IMR-90 (cell line): ENCODE data around the gene BLOC1S5. TPM values are rescaled to one million over a fixed set of nuclear protein-coding genes. Genes with fewer than 3 reads are reported as not detected.

Experiments
- ATAC-seq: fragments of 200-7000 bp; cut with Tn5 transposase; 2 replicates; pipeline ENCODE4 v1.9.1; 2020; ENCODE audit warnings: low read depth, mild to moderate bottlenecking, moderate library complexity
- BruUV-seq: library from RNA; stranded (reverse); fragments of 400-500 nt; replicated peaks from 2 replicates; lab custom pipeline; 2021; lab: Mats Ljungman, UMichigan
- CTCF ChIA-PET: fragments of 300-600 bp; formaldehyde crosslinking; extraction: SDS; loops from one replicate; lab custom pipeline; 2021; ENCODE audit warnings: antibody characterized with exemption; lab: Yijun Ruan, JAX
- POLR2A ChIA-PET: fragments of 300-600 bp; sonication (Branson Sonifier 250); formaldehyde crosslinking; loops from one replicate; lab custom pipeline; 2022; ENCODE audit warnings: antibody characterized with exemption; ENCODE audit not compliant: unreplicated experiment; lab: Charles Lee
- DNase-seq: peaks from one replicate; pipeline ENCODE4 v3.0.0; 2013
- H2AFZ ChIP-seq: replicated peaks from 2 replicates; pipeline ENCODE3; 2013; ENCODE audit warnings: low read length, mild to moderate bottlenecking; ENCODE audit not compliant: poor library complexity
- H2AK5ac ChIP-seq: 2 replicates; pipeline ENCODE4 v1.6.1; 2013; ENCODE audit warnings: low read depth, low read length, inconsistent platforms
- H2AK9ac ChIP-seq: replicated peaks from 2 replicates; pipeline ENCODE3; 2013; ENCODE audit warnings: mild to moderate bottlenecking, low read depth, low read length, moderate library complexity; ENCODE audit not compliant: poor library complexity
- H2BK120ac ChIP-seq: 2 replicates; pipeline ENCODE4 v1.6.1; 2013; ENCODE audit warnings: low read depth, low read length, inconsistent platforms
- H2BK15ac ChIP-seq: 3 replicates; pipeline ENCODE4 v1.6.1; 2013; ENCODE audit warnings: low read depth, low read length, inconsistent platforms
- H2BK20ac ChIP-seq: 2 replicates; pipeline ENCODE4 v1.6.1; 2013; ENCODE audit warnings: low read depth, mild to moderate bottlenecking, inconsistent platforms, low read length, moderate library complexity
- H2BK5ac ChIP-seq: 2 replicates; pipeline ENCODE4 v1.6.1; 2013; ENCODE audit warnings: mild to moderate bottlenecking, low read depth, low read length, inconsistent platforms; ENCODE audit not compliant: poor library complexity, severe bottlenecking
- H3K14ac ChIP-seq: replicated peaks from 2 replicates; pipeline ENCODE4 v1.6.1; 2013; ENCODE audit warnings: low read depth, low read length, inconsistent platforms
- H3K18ac ChIP-seq: 2 replicates; pipeline ENCODE4 v1.6.1; 2013; ENCODE audit warnings: low read depth, low read length, control low read depth
- H3K23ac ChIP-seq: 2 replicates; pipeline ENCODE4 v1.6.1; 2013; ENCODE audit warnings: low read depth, low read length, inconsistent platforms
- H3K27ac ChIP-seq: 2 replicates; pipeline ENCODE4 v1.5.1; 2013; ENCODE audit warnings: mild to moderate bottlenecking, control low read depth, low read length; ENCODE audit not compliant: insufficient read depth
- H3K27me3 ChIP-seq: 2 replicates; pipeline ENCODE4 v1.6.1; 2013; ENCODE audit warnings: low read length; ENCODE audit not compliant: control insufficient read depth, insufficient read depth
- H3K36me3 ChIP-seq: 2 replicates; pipeline ENCODE4 v1.6.1; 2013; ENCODE audit warnings: low read length, mixed read lengths; ENCODE audit not compliant: control insufficient read depth, insufficient read depth
- H3K4ac ChIP-seq: 2 replicates; pipeline ENCODE4 v1.6.1; 2013; ENCODE audit warnings: low read depth, low read length, inconsistent platforms
- H3K4me1 ChIP-seq: 2 replicates; pipeline ENCODE4 v1.6.1; 2013; ENCODE audit warnings: low read length, mixed read lengths; ENCODE audit not compliant: control insufficient read depth, insufficient read depth
- H3K4me2 ChIP-seq: 2 replicates; pipeline ENCODE4 v1.6.1; 2013; ENCODE audit warnings: low read depth, mild to moderate bottlenecking, control low read depth, low read length, moderate library complexity
- H3K4me3 ChIP-seq: 2 replicates; pipeline ENCODE4 v1.5.1; 2013; ENCODE audit warnings: low read depth, mild to moderate bottlenecking, control low read depth, low read length, moderate library complexity; ENCODE audit not compliant: insufficient read depth
- H3K56ac ChIP-seq: 2 replicates; pipeline ENCODE4 v1.6.1; 2013; ENCODE audit warnings: low read length, inconsistent platforms; ENCODE audit not compliant: insufficient read depth; ENCODE audit errors: extremely low read depth
- H3K79me1 ChIP-seq, 2 experiments: 2 replicates each; pipeline ENCODE4 v1.6.1; 2013; ENCODE audit warnings: low read length in 2 of 2, inconsistent platforms in 1 of 2, low read depth in 1 of 2
- H3K9ac ChIP-seq: 2 replicates; pipeline ENCODE4 v1.6.1; 2013; ENCODE audit warnings: low read depth, low read length, control low read depth
- H3K9me1 ChIP-seq: 2 replicates; pipeline ENCODE4 v1.6.1; 2013; ENCODE audit warnings: low read length, inconsistent platforms; ENCODE audit not compliant: insufficient read depth
- H3K9me3 ChIP-seq: 2 replicates; pipeline ENCODE4 v1.6.1; 2013; ENCODE audit warnings: low read length; ENCODE audit not compliant: control insufficient read depth, insufficient read depth
- H4K20me1 ChIP-seq: 2 replicates; pipeline ENCODE4 v1.6.1; 2013; ENCODE audit warnings: low read length, inconsistent platforms; ENCODE audit not compliant: insufficient read depth
- H4K5ac ChIP-seq: 2 replicates; pipeline ENCODE4 v1.6.1; 2013; ENCODE audit warnings: mild to moderate bottlenecking, low read depth, low read length, control low read depth
- H4K8ac ChIP-seq, 2 experiments: 2 replicates each; pipeline ENCODE4 v1.6.1; 2013; ENCODE audit warnings: low read depth in 2 of 2, low read length in 2 of 2, control low read depth in 1 of 2, inconsistent platforms in 1 of 2
- H4K91ac ChIP-seq: 2 replicates; pipeline ENCODE4 v1.6.1; 2013; ENCODE audit warnings: low read depth, low read length, inconsistent platforms; ENCODE audit not compliant: insufficient read depth
- BHLHE40 ChIP-seq: fragments of 150-350 bp; IDR thresholded peaks from 2 replicates; pipeline ENCODE4 v1.6.1; 2016; ENCODE audit warnings: mild to moderate bottlenecking, low read depth, low read length
- CEBPB ChIP-seq: IDR thresholded peaks from 2 replicates; pipeline ENCODE4 v1.6.1; 2012; ENCODE audit warnings: low read depth, low read length, improper control_type of control experiment
- CTCF ChIP-seq: conservative IDR thresholded peaks from 2 replicates; pipeline ENCODE4 v1.5.1; 2012; ENCODE audit warnings: mild to moderate bottlenecking, low read depth, low read length, improper control_type of control experiment
- ELK1 ChIP-seq: fragments of 150-350 bp; IDR thresholded peaks from 2 replicates; pipeline ENCODE4 v1.6.1; 2016; ENCODE audit warnings: low read depth, mild to moderate bottlenecking, low read length, moderate library complexity, borderline replicate concordance
- FOS ChIP-seq: fragments of 150-350 bp; IDR thresholded peaks from 2 replicates; pipeline ENCODE4 v1.6.1; 2016; ENCODE audit warnings: low read depth, low read length
- MAFK ChIP-seq: IDR thresholded peaks from 2 replicates; pipeline ENCODE4 v1.6.1; 2012; ENCODE audit warnings: low read depth, low read length, improper control_type of control experiment
- MAZ ChIP-seq: IDR thresholded peaks from 2 replicates; pipeline ENCODE4 v1.6.1; 2012; ENCODE audit warnings: low read depth, mild to moderate bottlenecking, low read length, improper control_type of control experiment, moderate library complexity, borderline replicate concordance
- MXI1 ChIP-seq: IDR thresholded peaks from 2 replicates; pipeline ENCODE4 v1.6.1; 2012; ENCODE audit warnings: low read depth, mild to moderate bottlenecking, low read length, moderate library complexity, borderline replicate concordance
- NFE2L2 ChIP-seq: fragments of 150-350 bp; IDR thresholded peaks from 2 replicates; pipeline ENCODE4 v1.6.1; 2016; ENCODE audit warnings: low read depth, mild to moderate bottlenecking, low read length
- POLR2A ChIP-seq: IDR thresholded peaks from 2 replicates; pipeline ENCODE4 v1.6.1; 2012; ENCODE audit warnings: mild to moderate bottlenecking, low read depth, low read length
- RAD21 ChIP-seq: IDR thresholded peaks from 2 replicates; pipeline ENCODE4 v1.6.1; 2012; ENCODE audit warnings: low read length, improper control_type of control experiment
- RCOR1 ChIP-seq: IDR thresholded peaks from 2 replicates; pipeline ENCODE4 v1.6.1; 2012; ENCODE audit warnings: mild to moderate bottlenecking, low read length, improper control_type of control experiment; ENCODE audit not compliant: insufficient replicate concordance
- USF2 ChIP-seq: fragments of 150-350 bp; IDR thresholded peaks from 2 replicates; pipeline ENCODE4 v1.6.1; 2017; ENCODE audit warnings: mild to moderate bottlenecking, antibody characterized with exemption, low read length, low read depth
- WGBS, 2 experiments: methylation state at CpG; one replicate each; pipeline versions ENCODE4 v1.1.5 to v1.1.7; 2013; ENCODE audit warnings: missing lambda C conversion rate in 2 of 2; ENCODE audit not compliant: insufficient read length in 1 of 2; ENCODE audit errors: extremely low coverage in 2 of 2; 5-methylcytosine and 5-hydroxymethylcytosine counted together
- dilution Hi-C: fragments of 300-500 bp; cut with HindIII; formaldehyde crosslinking; loops from one replicate; pipeline ENCODE4 v1.14.3; 2018; ENCODE audit warnings: low sequenced_read_pairs; ENCODE audit not compliant: unreplicated experiment
- in situ Hi-C: fragments of 300-500 bp; cut with MboI; formaldehyde crosslinking; loops from 3 replicates; pipeline ENCODE4 v1.14.3; 2019; ENCODE audit warnings: low sequenced_read_pairs, inconsistent platforms, mixed read lengths
- intact Hi-C: fragments of 100-400 bp; cut with micrococcal nuclease; formaldehyde crosslinking; loops from 2 replicates; pipeline ENCODE4 v1.10.0; 2022
- polyA plus RNA-seq, 3 experiments: library from polyadenylated mRNA; depleted of rRNA; stranded (reverse); fragments of >200 nt; gene quantifications; 2 replicates each; pipeline ENCODE4 v1.2.3, GENCODE V29; 2012; ENCODE audit warnings: low replicate concordance in 1 of 3
- total RNA-seq: library from RNA; depleted of rRNA; stranded (reverse); fragments of >200 nt; gene quantifications from 2 replicates; pipeline ENCODE4 v1.2.3, GENCODE V29; 2012

The BLOC1S5 gene
- total and polyA plus RNA-seq, 2 of the 4 experiments (the other 2 are of a cell fraction) = 4.8 to 17.2 TPM

- CTCF ChIA-PET = no interaction called here
- POLR2A ChIA-PET = no interaction called here
- Histone ChIP-seq H3K4ac (no peak overlapping the region), H2BK5ac (no peak overlapping the region), H3K56ac (no peak overlapping the region), H3K9me1 (peaks cover 8% of the 10 kb centered on the region), H3K9me3 (peaks cover 2% of the 10 kb centered on the region), H3K4me3 (no peak overlapping the region), H3K27ac (no peak overlapping the region), H2BK120ac (no peak overlapping the region), H2BK20ac (no peak overlapping the region), H3K18ac (no peak overlapping the region), H3K36me3 (no peaks in the 10 kb centered on the region), H2AK5ac (no peak overlapping the region), H3K27me3 (no peaks in the 10 kb centered on the region), H3K14ac (no peak overlapping the region), H4K20me1 (no peaks in the 10 kb centered on the region), H3K23ac (no peak overlapping the region), H4K8ac (no peak overlapping the region), H3K79me1 (no peaks in the 10 kb centered on the region), H2BK15ac (no peak overlapping the region), H4K5ac (no peak overlapping the region), H3K4me2 (no peak overlapping the region), H2AFZ (no peak overlapping the region), H2AK9ac (no peak overlapping the region), H3K9ac (no peak overlapping the region), H3K4me1 (peaks cover 2% of the 10 kb centered on the region; the same call in 1 of the 2 replicates), H4K91ac (no peak overlapping the region)
- BruUV-seq = no TSS peak
- DNase-seq (no peak), ATAC-seq (no peak)
- dilution Hi-C loops (no loop called here), in situ Hi-C loops (no loop called here), intact Hi-C loops (no loop called here)
- no CpG with 5 or more reads among the region's 2 CpGs for WGBS, 2 experiments
- TF ChIP-seq POLR2A (no peak), FOS (no peak), USF2 (no peak), MAFK (no peak), RAD21 (no peak), MAZ (no peak), BHLHE40 (no peak), CEBPB (no peak), ELK1 (no peak), CTCF (no peak), NFE2L2 (no peak), MXI1 (no peak), RCOR1 (no peak)
Measured at GRCh38 chr6:7971499-7971898, 92.7 kb downstream of the BLOC1S5 start.
